ENCODE results near the gene ACTA1.

The ACTA1 gene

DNA sequence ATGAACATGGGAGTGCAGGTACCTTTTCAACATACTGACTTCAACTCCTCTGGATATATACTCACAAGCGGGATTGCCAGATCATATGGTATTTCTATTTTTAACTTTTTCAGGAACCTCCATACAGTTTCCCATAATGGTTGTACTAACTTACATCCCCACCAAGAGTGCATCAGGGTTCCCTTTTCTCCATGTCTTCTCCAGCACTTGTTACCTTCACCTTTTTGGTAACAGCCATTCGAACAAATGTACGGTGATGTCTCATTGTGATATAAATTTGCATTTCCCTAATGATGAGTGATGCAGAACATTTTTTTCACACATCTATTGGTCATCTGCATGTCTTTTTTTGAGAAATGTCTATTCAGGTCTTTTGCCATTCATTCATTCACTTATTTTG, 25.9 kb upstream of the ACTA1 start:
- Histone ChIP-seq H2BK12ac (ENCODE audit: low read length in 2 of 2) (no peak overlapping the region), H4K8ac (ENCODE audit: low read length) (no peak overlapping the region), H2BK15ac (ENCODE audit: low read depth, poor library complexity, severe bottlenecking) (no peak overlapping the region), H3K79me1 (replicated peaks; ENCODE audit: low read length, poor library complexity, severe bottlenecking) (peaks cover 8% of the 10 kb centered on the region), H3K18ac (ENCODE audit: low read depth in 1 of 2, low read length in 2 of 2) (no peak overlapping the region), H2BK5ac (ENCODE audit: low read depth, low read length, poor library complexity, severe bottlenecking) (no peak overlapping the region), H3K14ac (ENCODE audit: low read length in 2 of 2) (no peak overlapping the region), H3K4me3 (ENCODE audit: insufficient read depth in 1 of 2, low read depth in 1 of 2, low read length in 2 of 2) (no peak overlapping the region), H3K27ac (ENCODE audit: low read length, poor library complexity, severe bottlenecking) (no peak overlapping the region), H3K4me1 (ENCODE audit: control insufficient read depth, insufficient read depth, low read depth, low read length) (no peaks in the 10 kb centered on the region), H2AFZ (ENCODE audit: low read depth, low read length) (no peak overlapping the region), H3K4me2 (ENCODE audit: low read length, poor library complexity, severe bottlenecking) (no peak overlapping the region), H4K91ac (ENCODE audit: low read length) (no peak overlapping the region), H3K36me3 (ENCODE audit: control insufficient read depth in 1 of 2, insufficient read depth in 2 of 2, low read depth in 1 of 2, low read length in 2 of 2) (peaks cover 29 to 97% of the 10 kb centered on the region in 2 experiments), H3K23ac (ENCODE audit: low read length in 2 of 2) (no peak overlapping the region), H3K9me3 (ENCODE audit: control insufficient read depth, low read length) (no peaks in the 10 kb centered on the region), H3K9ac (ENCODE audit: low read length) (no peak overlapping the region), H2BK120ac (ENCODE audit: low read depth, low read length) (no peak overlapping the region), H3K27me3 (ENCODE audit: control insufficient read depth in 1 of 2, insufficient read depth in 1 of 2, low read length in 2 of 2) (no peaks in the 10 kb centered on the region), H2AK5ac (ENCODE audit: low read length, severe bottlenecking) (no peak overlapping the region), H3K4ac (ENCODE audit: low read depth in 1 of 2, low read length in 2 of 2) (no peak overlapping the region)
- 100% methylated on average over 3 of the region's 3 CpGs for WGBS
- DNase-seq, result no peak

GRCh38 chr1:229457436-229457835, 23.5 kb upstream of the ACTA1 start:
- H3K79me1 ChIP-seq (replicated peaks; ENCODE audit: low read length, poor library complexity, severe bottlenecking), result peaks cover 2% of the 10 kb centered on the region
- DNase-seq, result no peak
- no peak overlapping the region for H4K8ac ChIP-seq (ENCODE audit: low read length)
- no peak overlapping the region for H2BK5ac ChIP-seq (ENCODE audit: low read depth, low read length, poor library complexity, severe bottlenecking)
- H3K4ac ChIP-seq (ENCODE audit: low read depth in 1 of 2, low read length in 2 of 2), result no peak overlapping the region
- H3K36me3 ChIP-seq (ENCODE audit: control insufficient read depth in 1 of 2, insufficient read depth in 2 of 2, low read depth in 1 of 2, low read length in 2 of 2), result peaks cover 16 to 83% of the 10 kb centered on the region in 2 experiments
- no peak overlapping the region for H3K14ac ChIP-seq (ENCODE audit: low read length in 2 of 2)
- no peak overlapping the region for H3K27ac ChIP-seq (ENCODE audit: low read length, poor library complexity, severe bottlenecking)
- no peak overlapping the region for H3K23ac ChIP-seq (ENCODE audit: low read length in 2 of 2)
- H3K9me3 ChIP-seq (ENCODE audit: control insufficient read depth, low read length), result no peaks in the 10 kb centered on the region
- H3K4me1 ChIP-seq (ENCODE audit: control insufficient read depth, insufficient read depth, low read depth, low read length), result no peaks in the 10 kb centered on the region
- H4K91ac ChIP-seq (ENCODE audit: low read length), result no peak overlapping the region
- no peak overlapping the region for H2BK12ac ChIP-seq (ENCODE audit: low read length in 2 of 2)
- H2BK120ac ChIP-seq (ENCODE audit: low read depth, low read length), result no peak overlapping the region
- H2AK5ac ChIP-seq (ENCODE audit: low read length, severe bottlenecking), result no peak overlapping the region
- H3K9ac ChIP-seq (ENCODE audit: low read length), result no peak overlapping the region
- H3K18ac ChIP-seq (ENCODE audit: low read depth in 1 of 2, low read length in 2 of 2), result no peak overlapping the region
- no peak overlapping the region for H2AFZ ChIP-seq (ENCODE audit: low read depth, low read length)
- no peak overlapping the region for H3K4me2 ChIP-seq (ENCODE audit: low read length, poor library complexity, severe bottlenecking)
- no peak overlapping the region for H2BK15ac ChIP-seq (ENCODE audit: low read depth, poor library complexity, severe bottlenecking)
- H3K4me3 ChIP-seq (ENCODE audit: insufficient read depth in 1 of 2, low read depth in 1 of 2, low read length in 2 of 2), result no peak overlapping the region
- 100% methylated on average over 1 of the region's 4 CpGs for WGBS
- no peaks in the 10 kb centered on the region for H3K27me3 ChIP-seq (ENCODE audit: control insufficient read depth in 1 of 2, insufficient read depth in 1 of 2, low read length in 2 of 2)

GRCh38 chr1:229456016-229456415, 22.1 kb upstream of the ACTA1 start:
- H2AK5ac ChIP-seq (ENCODE audit: low read length, severe bottlenecking), result no peak overlapping the region
- no peak overlapping the region for H2BK15ac ChIP-seq (ENCODE audit: low read depth, poor library complexity, severe bottlenecking)
- WGBS, result 74% methylated on average over 3 of the region's 3 CpGs
- H3K4ac ChIP-seq (ENCODE audit: low read depth in 1 of 2, low read length in 2 of 2), result no peak overlapping the region
- H3K4me3 ChIP-seq (ENCODE audit: insufficient read depth in 1 of 2, low read depth in 1 of 2, low read length in 2 of 2), result no peak overlapping the region
- H2BK120ac ChIP-seq (ENCODE audit: low read depth, low read length), result no peak overlapping the region
- no peak overlapping the region for H4K8ac ChIP-seq (ENCODE audit: low read length)
- H3K23ac ChIP-seq (ENCODE audit: low read length in 2 of 2), result no peak overlapping the region
- H3K18ac ChIP-seq (ENCODE audit: low read depth in 1 of 2, low read length in 2 of 2), result no peak overlapping the region
- no peaks in the 10 kb centered on the region for H3K4me1 ChIP-seq (ENCODE audit: control insufficient read depth, insufficient read depth, low read depth, low read length)
- H3K27me3 ChIP-seq (ENCODE audit: control insufficient read depth in 1 of 2, insufficient read depth in 1 of 2, low read length in 2 of 2), result no peaks in the 10 kb centered on the region
- no peak overlapping the region for H3K27ac ChIP-seq (ENCODE audit: low read length, poor library complexity, severe bottlenecking)
- H4K91ac ChIP-seq (ENCODE audit: low read length), result no peak overlapping the region
- H3K79me1 ChIP-seq (replicated peaks; ENCODE audit: low read length, poor library complexity, severe bottlenecking), result peaks cover 3% of the 10 kb centered on the region
- no peak overlapping the region for H2BK12ac ChIP-seq (ENCODE audit: low read length in 2 of 2)
- H2BK5ac ChIP-seq (ENCODE audit: low read depth, low read length, poor library complexity, severe bottlenecking), result no peak overlapping the region
- peaks cover 11 to 81% of the 10 kb centered on the region in 2 experiments for H3K36me3 ChIP-seq (ENCODE audit: control insufficient read depth in 1 of 2, insufficient read depth in 2 of 2, low read depth in 1 of 2, low read length in 2 of 2)
- H3K4me2 ChIP-seq (ENCODE audit: low read length, poor library complexity, severe bottlenecking), result no peak overlapping the region
- no peak overlapping the region for H3K14ac ChIP-seq (ENCODE audit: low read length in 2 of 2)
- no peaks in the 10 kb centered on the region for H3K9me3 ChIP-seq (ENCODE audit: control insufficient read depth, low read length)
- no peak for DNase-seq
- no peak overlapping the region for H2AFZ ChIP-seq (ENCODE audit: low read depth, low read length)
- no peak overlapping the region for H3K9ac ChIP-seq (ENCODE audit: low read length)

DNA sequence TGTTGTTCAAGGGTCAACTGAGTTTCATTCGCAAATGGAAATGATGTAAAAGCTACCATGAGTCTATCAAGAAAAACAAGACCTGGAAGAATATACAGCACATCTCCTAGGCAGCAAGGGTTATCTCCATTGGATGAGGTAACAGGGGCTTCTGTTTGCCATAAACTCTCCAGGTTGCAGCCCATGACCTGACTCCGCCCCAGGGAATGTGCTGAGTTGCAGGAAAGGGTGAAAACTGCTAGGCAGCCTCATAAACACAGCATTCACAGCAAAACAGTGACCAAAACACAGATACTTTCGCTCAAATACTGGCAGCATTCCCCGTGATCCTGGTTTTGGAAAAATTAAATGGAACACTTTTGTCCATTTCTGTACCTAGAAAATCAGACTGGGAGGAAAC, 20.2 kb upstream of the ACTA1 start:
- peaks cover 8 to 72% of the 10 kb centered on the region in 2 experiments for H3K36me3 ChIP-seq (ENCODE audit: control insufficient read depth in 1 of 2, insufficient read depth in 2 of 2, low read depth in 1 of 2, low read length in 2 of 2)
- H3K4me1 ChIP-seq (ENCODE audit: control insufficient read depth, insufficient read depth, low read depth, low read length), result no peaks in the 10 kb centered on the region
- H2BK5ac ChIP-seq (ENCODE audit: low read depth, low read length, poor library complexity, severe bottlenecking), result no peak overlapping the region
- H2AK5ac ChIP-seq (ENCODE audit: low read length, severe bottlenecking), result no peak overlapping the region
- H4K91ac ChIP-seq (ENCODE audit: low read length), result no peak overlapping the region
- no peak overlapping the region for H3K23ac ChIP-seq (ENCODE audit: low read length in 2 of 2)
- H3K14ac ChIP-seq (ENCODE audit: low read length in 2 of 2), result no peak overlapping the region
- no peak overlapping the region for H3K4me3 ChIP-seq (ENCODE audit: insufficient read depth in 1 of 2, low read depth in 1 of 2, low read length in 2 of 2)
- H2BK12ac ChIP-seq (ENCODE audit: low read length in 2 of 2), result no peak overlapping the region
- H3K4ac ChIP-seq (ENCODE audit: low read depth in 1 of 2, low read length in 2 of 2), result no peak overlapping the region
- no peaks in the 10 kb centered on the region for H3K27me3 ChIP-seq (ENCODE audit: control insufficient read depth in 1 of 2, insufficient read depth in 1 of 2, low read length in 2 of 2)
- no peak overlapping the region for H4K8ac ChIP-seq (ENCODE audit: low read length)
- no peak overlapping the region for H3K27ac ChIP-seq (ENCODE audit: low read length, poor library complexity, severe bottlenecking)
- H2AFZ ChIP-seq (ENCODE audit: low read depth, low read length), result no peak overlapping the region
- no peaks in the 10 kb centered on the region for H3K9me3 ChIP-seq (ENCODE audit: control insufficient read depth, low read length)
- H2BK120ac ChIP-seq (ENCODE audit: low read depth, low read length), result no peak overlapping the region
- no peak overlapping the region for H3K4me2 ChIP-seq (ENCODE audit: low read length, poor library complexity, severe bottlenecking)
- no peak overlapping the region for H3K9ac ChIP-seq (ENCODE audit: low read length)
- H3K18ac ChIP-seq (ENCODE audit: low read depth in 1 of 2, low read length in 2 of 2), result no peak overlapping the region
- H2BK15ac ChIP-seq (ENCODE audit: low read depth, poor library complexity, severe bottlenecking), result no peak overlapping the region
- 92% methylated on average over 4 of the region's 4 CpGs for WGBS
- H3K79me1 ChIP-seq (replicated peaks; ENCODE audit: low read length, poor library complexity, severe bottlenecking), result peaks cover 2% of the 10 kb centered on the region
- DNase-seq, result no peak

Data from mesenchymal stem cell (in vitro differentiated cells and primary cell).